GM12878 (cell line): ENCODE results near the gene PTPN21. TPM values are rescaled to one million over a fixed set of nuclear protein-coding genes. Genes with fewer than 3 reads are reported as not detected.

ENCODE experiments used
- ATAC-seq: fragments of 200-7000 bp; cut with Tn5 transposase; 3 replicates; pipeline ENCODE4 v1.9.1; 2020; ENCODE audit warnings: mild to moderate bottlenecking, moderate library complexity
- BruUV-seq: library from RNA; stranded (reverse); fragments of 400-500 nt; replicated peaks from 2 replicates; lab custom pipeline; 2021; lab: Mats Ljungman, UMichigan
- CTCF ChIA-PET: fragments of 300-600 bp; sonication (Branson Sonifier 250); formaldehyde crosslinking; extraction: SDS; loops from one replicate; lab custom pipeline; 2021; ENCODE audit warnings: inconsistent platforms; lab: Yijun Ruan, JAX
- POLR2A ChIA-PET: fragments of 350-600 bp; formaldehyde crosslinking; extraction: SDS; loops from one replicate; lab custom pipeline; 2021; ENCODE audit warnings: inconsistent platforms; lab: Charles Lee
- RAD21 ChIA-PET: fragments of 300-600 bp; sonication (Branson Sonifier 250); formaldehyde crosslinking; loops from one replicate; lab custom pipeline; 2023; ENCODE audit warnings: antibody characterized with exemption; ENCODE audit not compliant: unreplicated experiment; lab: Charles Lee
- SMC1A ChIA-PET: fragments of 300-600 bp; sonication (Branson Sonifier 250); formaldehyde crosslinking; loops from one replicate; lab custom pipeline; 2023; ENCODE audit not compliant: unreplicated experiment, uncharacterized antibody; lab: Charles Lee
- DNase-seq: peaks from one replicate; pipeline ENCODE4 v3.0.0-alpha.2; 2011; ENCODE audit warnings: low read depth, low spot score
- FAIRE-seq: peaks from 3 replicates; lab custom pipeline; 2011; peaks lifted over from hg19 to GRCh38; lab: Jason Lieb, UNC
- H2AFZ ChIP-seq: 2 replicates; pipeline ENCODE4 v1.6.0; 2011; ENCODE audit warnings: low read depth, low read length, control low read depth; ENCODE audit not compliant: control insufficient read depth
- H3K27ac ChIP-seq: 2 replicates; pipeline ENCODE4 v1.5.1; 2011; ENCODE audit warnings: control low read depth; ENCODE audit not compliant: control insufficient read depth, insufficient read depth
- H3K27me3 ChIP-seq, 2 experiments: replicated peaks in 1 of 2; 2 replicates each; pipeline versions ENCODE4 v1.6.0 to v1.6.1; 2011; ENCODE audit warnings: low read length in 1 of 2; ENCODE audit not compliant: control insufficient read depth in 2 of 2, insufficient read depth in 2 of 2
- H3K36me3 ChIP-seq, 2 experiments: 2 replicates each; pipeline ENCODE4 v1.5.1; 2011; ENCODE audit warnings: low read length in 1 of 2; ENCODE audit not compliant: control insufficient read depth in 2 of 2, insufficient read depth in 2 of 2
- H3K4me1 ChIP-seq: 2 replicates; pipeline ENCODE4 v1.6.1; 2011; ENCODE audit warnings: mild to moderate bottlenecking, low read length, moderate library complexity, mixed read lengths; ENCODE audit not compliant: control insufficient read depth, insufficient read depth
- H3K4me2 ChIP-seq: 2 replicates; pipeline ENCODE4 v1.6.0; 2011; ENCODE audit warnings: control low read depth; ENCODE audit not compliant: control insufficient read depth, insufficient read depth
- H3K4me3 ChIP-seq: fragments of 200-600 bp; sonication (generic); 2 replicates; pipeline ENCODE4 v1.5.1; 2016
- H3K79me2 ChIP-seq: 2 replicates; pipeline ENCODE4 v1.6.0; 2011; ENCODE audit warnings: low read length; ENCODE audit not compliant: control insufficient read depth, insufficient read depth
- H3K9ac ChIP-seq: 2 replicates; pipeline ENCODE4 v1.8.0; 2011; ENCODE audit warnings: low read length, control low read depth, mixed read lengths; ENCODE audit not compliant: control insufficient read depth, insufficient read depth
- H3K9me3 ChIP-seq: replicated peaks from 3 replicates; pipeline ENCODE4 v1.5.1; 2011; ENCODE audit warnings: mild to moderate bottlenecking, low read length; ENCODE audit not compliant: control insufficient read depth, insufficient read depth
- H4K20me1 ChIP-seq: 2 replicates; pipeline ENCODE4 v1.6.0; 2011; ENCODE audit not compliant: control insufficient read depth, insufficient read depth
- HDGF ChIP-seq: fragments of 450-650 bp; IDR thresholded peaks from 2 replicates; pipeline ENCODE4 v1.6.1; 2016; ENCODE audit warnings: antibody characterized with exemption
- RB1 ChIP-seq: fragments of 450-650 bp; formaldehyde crosslinking; IDR thresholded peaks from 2 replicates; pipeline ENCODE4 v1.6.1; 2017; ENCODE audit warnings: mild to moderate bottlenecking, borderline replicate concordance
- TCF7 ChIP-seq: IDR thresholded peaks from 2 replicates; pipeline ENCODE4 v1.6.1; 2014; ENCODE audit warnings: antibody characterized with exemption, borderline replicate concordance
- WGBS: methylation state at CpG from one replicate; pipeline ENCODE4 v1.1.6; 2016; ENCODE audit warnings: low lambda C conversion rate; ENCODE audit not compliant: insufficient replicate concordance, insufficient coverage; ENCODE audit errors: missing lambda C conversion rate; 5-methylcytosine and 5-hydroxymethylcytosine counted together
- in situ Hi-C: fragments of 300-500 bp; cut with MboI; formaldehyde crosslinking; loops from 9 replicates; pipeline ENCODE4 v1.14.3; 2018; ENCODE audit warnings: mixed read lengths
- intact Hi-C: fragments of 100-400 bp; cut with micrococcal nuclease; formaldehyde crosslinking; loops from one replicate; pipeline ENCODE4 v1.14.2; 2022; ENCODE audit not compliant: unreplicated experiment
- polyA plus RNA-seq, 11 experiments: library from polyadenylated mRNA; depleted of rRNA in 4 of 11; unstranded in 6 of 11; stranded (reverse) in 5 of 11; fragments of >200 nt; fragmentation: Nextera tagmentation in 4 of 11; fragmentation: Illumina TruSeq in 1 of 11; extraction: Ambion mirVana in 4 of 11; extraction: Trizol in 1 of 11; gene quantifications; 1 replicate in 1 of 11; 2 replicates in 10 of 11; pipeline versions ENCODE4 v1.2.1 to v1.2.3, GENCODE V29; 2011 to 2016; ENCODE audit warnings: inconsistent platforms in 2 of 11, missing spikeins in 2 of 11, low read depth in 1 of 11
- total RNA-seq, 4 experiments: library from RNA; depleted of rRNA in 3 of 4; stranded (reverse); fragments of >200 nt in 3 of 4; fragmentation: Illumina TruSeq in 1 of 4; extraction: Trizol in 1 of 4; gene quantifications; 2 replicates each; pipeline versions ENCODE4 v1.2.1 to v1.2.3, GENCODE V29; 2013 to 2021
- TF ChIP-seq, protein P1 (sequence below): fragments of 450-650 bp; formaldehyde crosslinking; IDR thresholded peaks from 2 replicates; pipeline ENCODE4 v1.5.0; 2022; ENCODE audit warnings: mild to moderate bottlenecking, missing genetic modification characterization

The PTPN21 gene
- total and polyA plus RNA-seq, 10 of the 15 experiments (the other 5 are each of a cell fraction or from before 2014, with no cell fraction given), result 0.01 to 0.23 (median 0.04) TPM; not detected in 3

GRCh38 chr14:88552876-88553275 is 1.9 kb downstream of the PTPN21 start:
- BruUV-seq, result no TSS peak
- no peaks in the 10 kb centered on the region for H3K79me2 ChIP-seq
- no peaks in the 10 kb centered on the region for H3K36me3 ChIP-seq
- intact Hi-C loops, result no loop called here
- H3K27ac ChIP-seq, result no peak overlapping the region
- no peaks in the 10 kb centered on the region for H3K9me3 ChIP-seq
- 93% methylated on average over 2 of the region's 2 CpGs for WGBS
- H3K4me2 ChIP-seq, result no peak overlapping the region
- peaks cover 6 to 23% of the 10 kb centered on the region in 2 experiments for H3K27me3 ChIP-seq
- no peak overlapping the region for H2AFZ ChIP-seq
- ChIA-PET SMC1A (interaction anchor here (1.1 kb wide), 1 partner anchor 12 kb away, joined by 3 read pairs; no protein-coding TSS in a partner anchor), CTCF (interaction anchor here (1.1 kb wide), 1 partner anchor 115 kb away, joined by 3 read pairs; no protein-coding TSS in a partner anchor), RAD21 (no interaction called here), POLR2A (no interaction called here)
- in situ Hi-C loops, result no loop called here
- TF ChIP-seq TCF7 (no peak), HDGF (no peak), RB1 (no peak)
- TF ChIP-seq, protein P1, sequence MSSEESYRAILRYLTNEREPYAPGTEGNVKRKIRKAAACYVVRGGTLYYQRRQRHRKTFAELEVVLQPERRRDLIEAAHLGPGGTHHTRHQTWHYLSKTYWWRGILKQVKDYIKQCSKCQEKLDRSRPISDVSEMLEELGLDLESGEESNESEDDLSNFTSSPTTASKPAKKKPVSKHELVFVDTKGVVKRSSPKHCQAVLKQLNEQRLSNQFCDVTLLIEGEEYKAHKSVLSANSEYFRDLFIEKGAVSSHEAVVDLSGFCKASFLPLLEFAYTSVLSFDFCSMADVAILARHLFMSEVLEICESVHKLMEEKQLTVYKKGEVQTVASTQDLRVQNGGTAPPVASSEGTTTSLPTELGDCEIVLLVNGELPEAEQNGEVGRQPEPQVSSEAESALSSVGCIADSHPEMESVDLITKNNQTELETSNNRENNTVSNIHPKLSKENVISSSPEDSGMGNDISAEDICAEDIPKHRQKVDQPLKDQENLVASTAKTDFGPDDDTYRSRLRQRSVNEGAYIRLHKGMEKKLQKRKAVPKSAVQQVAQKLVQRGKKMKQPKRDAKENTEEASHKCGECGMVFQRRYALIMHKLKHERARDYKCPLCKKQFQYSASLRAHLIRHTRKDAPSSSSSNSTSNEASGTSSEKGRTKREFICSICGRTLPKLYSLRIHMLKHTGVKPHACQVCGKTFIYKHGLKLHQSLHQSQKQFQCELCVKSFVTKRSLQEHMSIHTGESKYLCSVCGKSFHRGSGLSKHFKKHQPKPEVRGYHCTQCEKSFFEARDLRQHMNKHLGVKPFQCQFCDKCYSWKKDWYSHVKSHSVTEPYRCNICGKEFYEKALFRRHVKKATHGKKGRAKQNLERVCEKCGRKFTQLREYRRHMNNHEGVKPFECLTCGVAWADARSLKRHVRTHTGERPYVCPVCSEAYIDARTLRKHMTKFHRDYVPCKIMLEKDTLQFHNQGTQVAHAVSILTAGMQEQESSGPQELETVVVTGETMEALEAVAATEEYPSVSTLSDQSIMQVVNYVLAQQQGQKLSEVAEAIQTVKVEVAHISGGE (CRISPR knock-in tag), result no peak
- no peaks in the 10 kb centered on the region for H3K4me1 ChIP-seq
- no peak overlapping the region for H3K4me3 ChIP-seq
- ATAC-seq, result no peak
- FAIRE-seq, result no peak
- H4K20me1 ChIP-seq, result no peaks in the 10 kb centered on the region
- no peak for DNase-seq
- no peak overlapping the region for H3K9ac ChIP-seq
